Astrocyte (in vitro differentiated cells and primary cell): Measurements from ENCODE around the gene KHDC1L.
"Not testable (repeated sequence)": the region's sequence is repeated elsewhere in the genome, so short reads cannot be mapped to it uniquely, and the experiment has no call there.

Experiments used
- CTCF ChIP-seq: IDR thresholded peaks from 2 replicates; pipeline ENCODE4 v1.5.1; 2011; ENCODE audit warnings: low read depth, mild to moderate bottlenecking, inconsistent platforms, low read length, moderate library complexity; ENCODE audit not compliant: insufficient read depth
- EZH2 ChIP-seq: IDR thresholded peaks from 2 replicates; pipeline ENCODE4 v1.6.1; 2012; ENCODE audit warnings: mild to moderate bottlenecking, low read length, inconsistent platforms; ENCODE audit not compliant: insufficient read depth

- not testable (repeated sequence) for TF ChIP-seq CTCF, EZH2
Observed at GRCh38 chr6:73233971-73234370, 8.7 kb upstream of the KHDC1L start.
